Fibroblast of lung (primary cell): ENCODE data around the gene TMEM121.
A peak's percentile ranks its signal among the peaks of the same experiment; 100 is the strongest.

Source experiments
- EZH2 ChIP-seq: IDR thresholded peaks from 2 replicates; pipeline ENCODE4 v1.5.1; 2012; ENCODE audit warnings: low read length, control low read depth, mild to moderate bottlenecking; ENCODE audit errors: missing control alignments
- TF ChIP-seq, protein P1 (sequence below), 2 donors: IDR thresholded peaks in 1 of 2; conservative IDR thresholded peaks in 1 of 2; 1 replicate in 1 of 2; 2 replicates in 1 of 2; pipeline ENCODE4 v1.5.1; 2011 to 2012; ENCODE audit warnings: low read length in 2 of 2, control low read depth in 1 of 2, inconsistent platforms in 1 of 2, low read depth in 1 of 2, mild to moderate bottlenecking in 1 of 2

DNA sequence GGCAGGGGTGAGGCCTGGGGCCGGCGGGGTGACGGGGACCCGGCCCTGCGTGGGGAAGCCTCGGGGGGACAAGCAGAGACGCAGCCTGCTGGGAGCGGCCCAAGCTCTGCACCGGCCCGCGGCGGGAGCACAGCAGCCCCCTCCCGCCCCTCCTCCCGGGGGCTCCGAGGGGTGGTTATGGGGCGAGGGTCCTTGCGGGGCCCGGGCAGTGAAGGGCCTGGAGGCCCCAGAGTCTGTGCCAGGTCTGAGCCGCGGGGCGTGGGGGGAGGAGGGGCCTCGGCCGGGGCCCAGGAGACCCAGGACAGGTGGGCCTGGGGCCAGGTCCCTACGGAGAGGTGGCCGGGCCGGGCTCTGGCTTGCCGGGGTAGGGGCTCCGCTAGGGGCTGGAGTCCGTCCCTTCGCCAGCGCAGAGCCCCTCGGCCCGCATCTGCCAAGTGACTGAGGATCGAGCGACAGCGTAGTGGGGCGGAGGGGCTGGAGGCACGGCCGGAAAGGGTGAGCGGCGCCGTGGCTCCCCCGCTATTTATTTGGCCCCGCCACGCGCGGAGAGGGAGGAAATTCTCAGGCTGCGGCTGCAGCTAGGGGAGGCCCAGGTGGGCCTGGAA is 495 bp downstream of the TMEM121 start:
- TF ChIP-seq, protein P1, sequence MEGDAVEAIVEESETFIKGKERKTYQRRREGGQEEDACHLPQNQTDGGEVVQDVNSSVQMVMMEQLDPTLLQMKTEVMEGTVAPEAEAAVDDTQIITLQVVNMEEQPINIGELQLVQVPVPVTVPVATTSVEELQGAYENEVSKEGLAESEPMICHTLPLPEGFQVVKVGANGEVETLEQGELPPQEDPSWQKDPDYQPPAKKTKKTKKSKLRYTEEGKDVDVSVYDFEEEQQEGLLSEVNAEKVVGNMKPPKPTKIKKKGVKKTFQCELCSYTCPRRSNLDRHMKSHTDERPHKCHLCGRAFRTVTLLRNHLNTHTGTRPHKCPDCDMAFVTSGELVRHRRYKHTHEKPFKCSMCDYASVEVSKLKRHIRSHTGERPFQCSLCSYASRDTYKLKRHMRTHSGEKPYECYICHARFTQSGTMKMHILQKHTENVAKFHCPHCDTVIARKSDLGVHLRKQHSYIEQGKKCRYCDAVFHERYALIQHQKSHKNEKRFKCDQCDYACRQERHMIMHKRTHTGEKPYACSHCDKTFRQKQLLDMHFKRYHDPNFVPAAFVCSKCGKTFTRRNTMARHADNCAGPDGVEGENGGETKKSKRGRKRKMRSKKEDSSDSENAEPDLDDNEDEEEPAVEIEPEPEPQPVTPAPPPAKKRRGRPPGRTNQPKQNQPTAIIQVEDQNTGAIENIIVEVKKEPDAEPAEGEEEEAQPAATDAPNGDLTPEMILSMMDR (conservative IDR thresholded peaks at IDR 0.05 in 1 of 2, IDR thresholded peaks at IDR 0.05 in 1 of 2; ENCODE audit: low read depth in 1 of 2, low read length in 2 of 2): no peak
- peak; percentile 60 for TF ChIP-seq EZH2
